Keratinocyte (primary cell): ENCODE results near the gene TMOD3. TPM values are rescaled to one million over a fixed set of nuclear protein-coding genes. Genes with fewer than 3 reads are reported as not detected.

Source experiments
- DNase-seq: peaks from one replicate; pipeline ENCODE4 v3.0.0-alpha.2; 2011; ENCODE audit warnings: low read depth, missing footprints, low spot score
- FAIRE-seq: peaks from 2 replicates; lab custom pipeline; 2011; peaks lifted over from hg19 to GRCh38; lab: Jason Lieb, UNC
- H2AFZ ChIP-seq: 2 replicates; pipeline ENCODE4 v1.6.0; 2012; ENCODE audit warnings: low read length, control low read depth, inconsistent platforms; ENCODE audit not compliant: control insufficient read depth
- H3K27ac ChIP-seq: 2 replicates; pipeline ENCODE4 v1.5.1; 2011; ENCODE audit warnings: low read length; ENCODE audit not compliant: control insufficient read depth, insufficient read depth
- H3K27me3 ChIP-seq: 3 replicates; pipeline ENCODE4 v1.6.0; 2011; ENCODE audit warnings: low read length; ENCODE audit not compliant: control insufficient read depth, insufficient read depth; ENCODE audit errors: extremely low read depth
- H3K36me3 ChIP-seq, 2 experiments: 2 replicates in 1 of 2; 3 replicates in 1 of 2; pipeline ENCODE4 v1.5.1; 2011; ENCODE audit warnings: low read length in 2 of 2, mild to moderate bottlenecking in 1 of 2; ENCODE audit not compliant: control insufficient read depth in 2 of 2, insufficient read depth in 2 of 2; ENCODE audit errors: extremely low read depth in 1 of 2
- H3K4me1 ChIP-seq: 3 replicates; pipeline ENCODE4 v1.5.1; 2011; ENCODE audit warnings: low read length; ENCODE audit not compliant: control insufficient read depth, insufficient read depth; ENCODE audit errors: extremely low read depth
- H3K4me2 ChIP-seq: 3 replicates; pipeline ENCODE4 v1.6.0; 2011; ENCODE audit warnings: low read depth, low read length; ENCODE audit not compliant: control insufficient read depth, insufficient read depth; ENCODE audit errors: extremely low read depth
- H3K4me3 ChIP-seq, 3 experiments: fragments of 200-600 bp in 1 of 3; sonication (generic) in 1 of 3; 2 replicates in 2 of 3; 3 replicates in 1 of 3; pipeline ENCODE4 v1.5.1; 2011 to 2016; ENCODE audit warnings: low read length in 3 of 3, mild to moderate bottlenecking in 3 of 3, control low read depth in 2 of 3, inconsistent platforms in 1 of 3, low read depth in 1 of 3, mixed read lengths in 1 of 3, mixed run types in 1 of 3, moderate library complexity in 1 of 3; ENCODE audit not compliant: control insufficient read depth in 2 of 3, insufficient read depth in 2 of 3; ENCODE audit errors: extremely low read depth in 1 of 3
- H3K79me2 ChIP-seq: 2 replicates; pipeline ENCODE4 v1.6.0; 2012; ENCODE audit warnings: low read length; ENCODE audit not compliant: control insufficient read depth, insufficient read depth
- H3K9ac ChIP-seq: 3 replicates; pipeline ENCODE4 v1.6.0; 2011; ENCODE audit warnings: low read length; ENCODE audit not compliant: control insufficient read depth, insufficient read depth; ENCODE audit errors: extremely low read depth
- H3K9me1 ChIP-seq: 3 replicates; pipeline ENCODE4 v1.6.0; 2011; ENCODE audit warnings: low read length; ENCODE audit not compliant: control insufficient read depth, insufficient read depth; ENCODE audit errors: extremely low read depth
- H3K9me3 ChIP-seq: 2 replicates; pipeline ENCODE4 v1.5.1; 2012; ENCODE audit warnings: low read depth, low read length; ENCODE audit not compliant: control insufficient read depth
- H4K20me1 ChIP-seq: 3 replicates; pipeline ENCODE4 v1.6.0; 2011; ENCODE audit warnings: low read length; ENCODE audit not compliant: control insufficient read depth, insufficient read depth; ENCODE audit errors: extremely low read depth
- CTCF ChIP-seq, 3 experiments: IDR thresholded peaks in 1 of 3; conservative IDR thresholded peaks in 1 of 3; optimal IDR thresholded peaks in 1 of 3; 2 replicates in 2 of 3; 3 replicates in 1 of 3; pipeline versions ENCODE3 to v1.5.1; 2011; ENCODE audit warnings: low read length in 3 of 3, mild to moderate bottlenecking in 3 of 3, moderate library complexity in 2 of 3, control low read depth in 1 of 3, inconsistent platforms in 1 of 3; ENCODE audit not compliant: insufficient read depth in 2 of 3; ENCODE audit errors: extremely low read depth in 1 of 3
- EZH2 ChIP-seq: IDR thresholded peaks from one replicate; pipeline ENCODE4 v1.6.1; 2012; ENCODE audit warnings: inconsistent platforms, mild to moderate bottlenecking, low read length, moderate library complexity
- dilution Hi-C: fragments of 300-500 bp; cut with MboI; formaldehyde crosslinking; loops from one replicate; pipeline ENCODE4 v1.7.0; 2020; ENCODE audit warnings: low sequenced_read_pairs; ENCODE audit not compliant: extremely low pct_ligation_motif_present
- polyA plus RNA-seq, 5 experiments: library from polyadenylated mRNA; depleted of rRNA in 3 of 5; stranded (reverse) in 3 of 5; stranded (forward) in 1 of 5; unstranded in 1 of 5; fragments of >200 nt; gene quantifications; 1 replicate in 1 of 5; 2 replicates in 3 of 5; 3 replicates in 1 of 5; pipeline versions ENCODE4 v1.2.1 to v1.2.3, GENCODE V29; 2011 to 2012; ENCODE audit warnings: missing spikeins in 2 of 5, low read depth in 1 of 5, low replicate concordance in 1 of 5

Gene TMOD3
- polyA plus RNA-seq, 1 donor (not counting 4 experiments of a cell fraction or from before 2014, with no cell fraction given) = 100 TPM

GRCh38 chr15:51842852-51843737 lies 13.6 kb downstream of the TMOD3 start:
- peak; percentile 93 for FAIRE-seq
- peaks cover 21% of the 10 kb centered on the region for H4K20me1 ChIP-seq
- H3K27me3 ChIP-seq = no peaks in the 10 kb centered on the region
- H3K9me3 ChIP-seq = no peaks in the 10 kb centered on the region
- peak overlapping the region; percentile 83 for H3K4me2 ChIP-seq
- H3K4me3 ChIP-seq = peak overlapping the region; percentile 1 to 36 (median 6)
- H3K27ac ChIP-seq = peak overlapping the region; percentile 88
- H3K4me1 ChIP-seq = peaks cover 81% of the 10 kb centered on the region
- H3K9ac ChIP-seq = peak overlapping the region; percentile 56
- peaks cover 3 to 10% of the 10 kb centered on the region in 2 experiments for H3K36me3 ChIP-seq
- H3K79me2 ChIP-seq = peaks cover 97% of the 10 kb centered on the region
- peak; percentile 81 for DNase-seq
- no peak overlapping the region for H2AFZ ChIP-seq
- peaks cover 4% of the 10 kb centered on the region for H3K9me1 ChIP-seq
- dilution Hi-C loops = no loop called here
- no peak for TF ChIP-seq EZH2
- peak in 1 of 3 experiments; percentile 9 for TF ChIP-seq CTCF (optimal IDR thresholded peaks at IDR 0.05 in 1 of 3, IDR thresholded peaks at IDR 0.05 in 1 of 3, conservative IDR thresholded peaks at IDR 0.05 in 1 of 3; ENCODE audit: extremely low read depth in 1 of 3, insufficient read depth in 2 of 3, low read length in 3 of 3)

- H2AFZ ChIP-seq = no peak overlapping the region
- no peaks in the 10 kb centered on the region for H3K27me3 ChIP-seq
- H3K79me2 ChIP-seq = peaks cover 97% of the 10 kb centered on the region
- no peak for TF ChIP-seq EZH2
- TF ChIP-seq CTCF (optimal IDR thresholded peaks at IDR 0.05 in 1 of 3, IDR thresholded peaks at IDR 0.05 in 1 of 3, conservative IDR thresholded peaks at IDR 0.05 in 1 of 3; ENCODE audit: extremely low read depth in 1 of 3, insufficient read depth in 2 of 3, low read length in 3 of 3) = no peak
- DNase-seq (no peak), FAIRE-seq (no peak)
- peak overlapping the region; percentile 88 for H3K27ac ChIP-seq
- peak overlapping the region in 2 of 3 experiments; percentile 9 to 11 for H3K4me3 ChIP-seq
- H3K4me2 ChIP-seq = peak overlapping the region; percentile 83
- H4K20me1 ChIP-seq = peaks cover 25% of the 10 kb centered on the region
- H3K4me1 ChIP-seq = peaks cover 75% of the 10 kb centered on the region
- dilution Hi-C loops = no loop called here
- H3K9me3 ChIP-seq = no peaks in the 10 kb centered on the region
- H3K9me1 ChIP-seq = peaks cover 2% of the 10 kb centered on the region
- H3K9ac ChIP-seq = peak overlapping the region; percentile 29
- H3K36me3 ChIP-seq = peaks cover 3 to 17% of the 10 kb centered on the region in 2 experiments
Measured at GRCh38 chr15:51844747-51845426, 15.4 kb downstream of the TMOD3 start.
